Measurements from ENCODE around the gene KPNA1. TPM values are rescaled to one million over a fixed set of nuclear protein-coding genes. Genes with fewer than 3 reads are reported as not detected.

KPNA1 gene
- polyA plus RNA-seq, 1 of the 3 experiments (the other 2 are of a cell fraction), result 21.6 TPM

- H3K27me3 ChIP-seq (ENCODE audit: insufficient read depth), result no peaks in the 10 kb centered on the region
- H3K4me3 ChIP-seq (ENCODE audit: low read depth in 2 of 2, low read length in 1 of 2), result peak within 1 kb of the TSS; percentile 74 to 95
- CTCF ChIA-PET, result interaction anchor here (0.6 to 2.7 kb wide), 10 partner anchors 11 to 1143 kb away, joined by 3 to 18 read pairs (median 3); partner anchors contain the start of gene FAM162A
- peak within 1 kb of the TSS; percentile 85 for H3K9ac ChIP-seq
- peaks cover 70% of the 10 kb centered on the region for H3K79me2 ChIP-seq (ENCODE audit: insufficient read depth)
- H3K27ac ChIP-seq (ENCODE audit: low read depth in 2 of 2, low read length in 1 of 2), result peak within 1 kb of the TSS; percentile 90 to 97
- peaks cover 7 to 8% of the 10 kb centered on the region in 2 experiments for H3K4me1 ChIP-seq (ENCODE audit: control insufficient read depth in 1 of 2, insufficient read depth in 2 of 2, low read depth in 1 of 2, low read length in 1 of 2)
- H3K9me2 ChIP-seq, result no peaks in the 10 kb centered on the region
- H3K9me3 ChIP-seq, result no peaks in the 10 kb centered on the region
- 2% methylated on average over 48 of the region's 48 CpGs for WGBS (ENCODE audit: low lambda C conversion rate)
- H2AFZ ChIP-seq (ENCODE audit: low read depth), result peak within 1 kb of the TSS; percentile 87
- POLR2A ChIA-PET, result interaction anchor here (0.7 to 2.7 kb wide), 6 partner anchors 10 to 521 kb away, joined by 3 to 21 read pairs (median 3); partner anchors contain the start of genes FAM162A, HSPBAP1, KPNA1 and MIX23
- H3K36me3 ChIP-seq (replicated peaks in 1 of 2; ENCODE audit: control insufficient read depth in 1 of 2, insufficient read depth in 2 of 2, low read length in 1 of 2), result peaks cover 10 to 15% of the 10 kb centered on the region in 2 experiments
- no peaks in the 10 kb centered on the region for H4K20me1 ChIP-seq (ENCODE audit: insufficient read depth)
- peak within 1 kb of the TSS; percentile 81 for H3K4me2 ChIP-seq
- H3F3A ChIP-seq (replicated peaks; ENCODE audit: insufficient read depth), result peaks cover 3% of the 10 kb centered on the region
- DNase-seq, result peak; percentile 93
- TF ChIP-seq FOXJ3 (CRISPR knock-in tag; IDR thresholded peaks at IDR 0.05), result no peak
- no peak for TF ChIP-seq RCOR1 (IDR thresholded peaks at IDR 0.05; ENCODE audit: low read length)
- TF ChIP-seq GABPA (IDR thresholded peaks at IDR 0.05; ENCODE audit: low read depth), result peak; percentile 84
- no peak for TF ChIP-seq USF2 (IDR thresholded peaks at IDR 0.05; ENCODE audit: borderline replicate concordance, low read depth, low read length)
- no peak for TF ChIP-seq SMC3 (IDR thresholded peaks at IDR 0.05; ENCODE audit: low read depth, low read length)
- peak; percentile 36 for TF ChIP-seq CHD2 (IDR thresholded peaks at IDR 0.05; ENCODE audit: low read length, partially characterized antibody)
- peak; percentile 45; the same call in 1 of the 2 replicates for TF ChIP-seq TCF12 (IDR thresholded peaks at IDR 0.05)
- no peak for TF ChIP-seq REST (IDR thresholded peaks at IDR 0.05; ENCODE audit: low read depth, low read length)
- TF ChIP-seq EP300 (IDR thresholded peaks at IDR 0.05; ENCODE audit: borderline replicate concordance in 1 of 2, low read depth in 1 of 2, low read length in 1 of 2), result peak in 1 of 2 experiments; percentile 16; a peak in 1 of 4 replicates
- peak; percentile 91 for TF ChIP-seq TAF1 (IDR thresholded peaks at IDR 0.05; ENCODE audit: borderline replicate concordance, low read depth, low read length)
- TF ChIP-seq ELF1 (IDR thresholded peaks at IDR 0.05), result peak; percentile 79
- TF ChIP-seq, protein P1, sequence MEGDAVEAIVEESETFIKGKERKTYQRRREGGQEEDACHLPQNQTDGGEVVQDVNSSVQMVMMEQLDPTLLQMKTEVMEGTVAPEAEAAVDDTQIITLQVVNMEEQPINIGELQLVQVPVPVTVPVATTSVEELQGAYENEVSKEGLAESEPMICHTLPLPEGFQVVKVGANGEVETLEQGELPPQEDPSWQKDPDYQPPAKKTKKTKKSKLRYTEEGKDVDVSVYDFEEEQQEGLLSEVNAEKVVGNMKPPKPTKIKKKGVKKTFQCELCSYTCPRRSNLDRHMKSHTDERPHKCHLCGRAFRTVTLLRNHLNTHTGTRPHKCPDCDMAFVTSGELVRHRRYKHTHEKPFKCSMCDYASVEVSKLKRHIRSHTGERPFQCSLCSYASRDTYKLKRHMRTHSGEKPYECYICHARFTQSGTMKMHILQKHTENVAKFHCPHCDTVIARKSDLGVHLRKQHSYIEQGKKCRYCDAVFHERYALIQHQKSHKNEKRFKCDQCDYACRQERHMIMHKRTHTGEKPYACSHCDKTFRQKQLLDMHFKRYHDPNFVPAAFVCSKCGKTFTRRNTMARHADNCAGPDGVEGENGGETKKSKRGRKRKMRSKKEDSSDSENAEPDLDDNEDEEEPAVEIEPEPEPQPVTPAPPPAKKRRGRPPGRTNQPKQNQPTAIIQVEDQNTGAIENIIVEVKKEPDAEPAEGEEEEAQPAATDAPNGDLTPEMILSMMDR (IDR thresholded peaks at IDR 0.05), result no peak
- peak; percentile 87; the same call in 1 of the 2 replicates for TF ChIP-seq SIN3A (IDR thresholded peaks at IDR 0.05; ENCODE audit: borderline replicate concordance, low read depth, low read length)
- TF ChIP-seq NRF1 (IDR thresholded peaks at IDR 0.05; ENCODE audit: low read depth, low read length), result peak; percentile 95
- TF ChIP-seq POLR2AphosphoS5 (IDR thresholded peaks at IDR 0.05; ENCODE audit: low read depth, low read length), result peak; percentile 99
- no peak for TF ChIP-seq IRF3 (IDR thresholded peaks at IDR 0.05; ENCODE audit: low read depth, low read length)
- TF ChIP-seq, protein P2, sequence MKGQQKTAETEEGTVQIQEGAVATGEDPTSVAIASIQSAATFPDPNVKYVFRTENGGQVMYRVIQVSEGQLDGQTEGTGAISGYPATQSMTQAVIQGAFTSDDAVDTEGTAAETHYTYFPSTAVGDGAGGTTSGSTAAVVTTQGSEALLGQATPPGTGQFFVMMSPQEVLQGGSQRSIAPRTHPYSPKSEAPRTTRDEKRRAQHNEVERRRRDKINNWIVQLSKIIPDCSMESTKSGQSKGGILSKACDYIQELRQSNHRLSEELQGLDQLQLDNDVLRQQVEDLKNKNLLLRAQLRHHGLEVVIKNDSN (IDR thresholded peaks at IDR 0.05; ENCODE audit: borderline replicate concordance, low read depth), result no peak
- TF ChIP-seq, protein P3, sequence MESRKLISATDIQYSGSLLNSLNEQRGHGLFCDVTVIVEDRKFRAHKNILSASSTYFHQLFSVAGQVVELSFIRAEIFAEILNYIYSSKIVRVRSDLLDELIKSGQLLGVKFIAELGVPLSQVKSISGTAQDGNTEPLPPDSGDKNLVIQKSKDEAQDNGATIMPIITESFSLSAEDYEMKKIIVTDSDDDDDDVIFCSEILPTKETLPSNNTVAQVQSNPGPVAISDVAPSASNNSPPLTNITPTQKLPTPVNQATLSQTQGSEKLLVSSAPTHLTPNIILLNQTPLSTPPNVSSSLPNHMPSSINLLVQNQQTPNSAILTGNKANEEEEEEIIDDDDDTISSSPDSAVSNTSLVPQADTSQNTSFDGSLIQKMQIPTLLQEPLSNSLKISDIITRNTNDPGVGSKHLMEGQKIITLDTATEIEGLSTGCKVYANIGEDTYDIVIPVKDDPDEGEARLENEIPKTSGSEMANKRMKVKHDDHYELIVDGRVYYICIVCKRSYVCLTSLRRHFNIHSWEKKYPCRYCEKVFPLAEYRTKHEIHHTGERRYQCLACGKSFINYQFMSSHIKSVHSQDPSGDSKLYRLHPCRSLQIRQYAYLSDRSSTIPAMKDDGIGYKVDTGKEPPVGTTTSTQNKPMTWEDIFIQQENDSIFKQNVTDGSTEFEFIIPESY (IDR thresholded peaks at IDR 0.05; ENCODE audit: borderline replicate concordance, low read depth), result no peak
Observed at GRCh38 chr3:122415762-122416654, 98.7 kb downstream of the KPNA1 start, which contains the start of gene WDR5B. TSS of gene WDR5B (minus strand) at chr3:122416062. CDS start at chr3:122415528, 534 bp downstream.

Measured in SK-N-SH (cell line).